ENCODE data around the gene ITGB3. TPM values are rescaled to one million over a fixed set of nuclear protein-coding genes. Genes with fewer than 3 reads are reported as not detected.
"Not testable (repeated sequence)": the region's sequence is repeated elsewhere in the genome, so short reads cannot be mapped to it uniquely, and the experiment has no call there.

ITGB3 gene
- 10.9 TPM for polyA plus RNA-seq (ENCODE audit: insufficient read length)

DNA sequence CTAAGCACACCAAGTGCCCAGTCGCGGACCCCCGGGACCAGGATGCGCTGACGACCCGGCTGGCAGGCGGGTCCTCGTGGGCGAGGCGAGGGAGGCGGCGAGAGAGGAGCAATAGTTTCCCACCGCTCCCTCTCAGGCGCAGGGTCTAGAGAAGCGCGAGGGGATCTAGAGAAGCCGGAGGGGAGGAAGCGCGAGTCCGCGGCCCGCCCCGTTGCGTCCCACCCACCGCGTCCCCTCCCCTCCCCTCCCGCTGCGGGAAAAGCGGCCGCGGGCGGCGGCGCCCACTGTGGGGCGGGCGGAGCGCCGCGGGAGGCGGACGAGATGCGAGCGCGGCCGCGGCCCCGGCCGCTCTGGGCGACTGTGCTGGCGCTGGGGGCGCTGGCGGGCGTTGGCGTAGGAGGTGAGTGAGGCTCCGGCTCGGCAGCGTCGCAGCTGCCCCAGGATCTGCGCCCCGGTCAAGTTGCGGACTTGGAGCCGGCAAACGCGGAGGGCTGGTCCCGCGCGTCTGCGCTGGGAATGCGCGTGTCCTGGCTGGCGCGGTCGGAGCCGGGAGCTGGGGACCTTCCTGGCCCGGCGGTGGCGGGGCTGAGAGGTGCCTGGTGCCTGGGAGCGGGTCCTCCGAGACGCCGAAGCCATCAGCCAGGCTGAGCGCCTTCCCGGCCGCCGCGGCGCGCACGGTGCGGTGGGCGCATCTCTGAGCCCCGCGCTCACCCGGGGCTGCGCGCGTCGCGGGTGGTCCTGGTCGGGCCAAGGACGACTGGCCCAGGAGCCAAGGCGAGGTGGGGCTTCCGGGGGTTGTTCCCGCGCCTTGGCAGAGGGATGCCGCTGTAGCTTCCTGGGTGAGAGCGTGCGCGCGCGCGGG is at the start of gene ITGB3:
TSS of gene ITGB3 (plus strand) at position 287 of the 862 bp plus-strand sequence. CDS start at position 322, 35 bp downstream.
- peak; percentile 70 for DNase-seq

DNA sequence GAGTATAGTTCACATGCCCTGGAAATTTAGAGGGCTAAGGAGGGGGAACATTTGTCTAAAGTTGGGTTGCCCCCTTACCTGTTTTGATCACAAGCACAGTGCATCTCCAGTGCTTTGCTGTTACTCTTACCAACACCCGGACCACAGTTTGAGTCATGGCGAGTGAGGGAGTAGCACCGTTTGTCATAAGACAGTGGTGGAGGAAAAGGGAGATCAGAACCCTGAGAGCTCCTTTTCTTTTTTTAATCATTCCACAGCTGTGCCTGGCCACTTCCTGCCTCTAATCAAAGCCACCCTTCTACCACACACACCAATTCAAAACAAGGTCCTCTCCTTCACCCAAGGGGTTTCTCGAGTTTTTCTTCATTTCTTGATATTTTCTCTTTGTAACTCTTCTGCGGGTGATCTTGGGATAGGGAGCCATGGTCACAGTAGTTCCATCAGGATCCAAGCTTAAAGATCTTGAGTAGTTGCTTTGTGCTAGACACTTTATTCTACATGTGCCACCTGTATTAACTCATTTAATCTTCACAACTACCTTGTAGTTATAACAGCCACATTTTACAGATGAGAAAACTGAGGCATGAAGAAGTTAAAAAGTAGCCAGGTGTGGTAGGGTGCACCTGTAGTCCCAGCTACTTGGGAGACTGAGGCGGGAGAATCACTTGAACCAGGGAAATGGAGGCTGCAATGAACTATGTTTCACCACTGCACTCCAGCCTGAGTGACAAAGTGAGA is 49.5 kb upstream of the ITGB3 start:
- no peak for DNase-seq

- no peak for DNase-seq
Measured at GRCh38 chr17:47204722-47205418, 48.8 kb upstream of the ITGB3 start.

DNA sequence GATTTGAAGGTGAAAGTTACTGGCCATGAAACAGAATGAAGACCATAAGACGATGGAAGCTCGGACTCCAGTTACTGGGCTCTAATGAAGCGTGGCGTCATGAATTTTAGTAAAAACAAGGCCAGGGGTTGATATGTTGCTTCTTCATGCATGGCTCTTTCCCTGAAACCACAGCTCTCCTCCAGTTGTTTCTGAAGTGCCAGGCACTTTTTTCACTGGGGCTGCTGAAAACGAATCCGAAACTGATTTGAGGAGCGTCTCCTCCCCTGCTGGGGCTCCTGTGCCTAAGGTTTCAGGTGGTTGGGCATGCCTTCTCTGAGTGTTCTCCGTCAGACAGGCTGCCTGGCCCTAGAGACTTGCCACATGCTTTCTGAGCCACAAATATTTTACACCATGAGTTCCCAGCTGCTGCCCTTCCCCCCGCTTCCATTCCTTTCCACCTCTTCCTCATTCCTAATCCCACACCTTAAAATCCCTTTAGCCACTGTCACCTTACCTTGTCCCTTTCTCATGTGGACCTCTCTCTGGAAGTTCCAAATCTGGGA is 48.1 kb upstream of the ITGB3 start:
- DNase-seq = no peak

DNA sequence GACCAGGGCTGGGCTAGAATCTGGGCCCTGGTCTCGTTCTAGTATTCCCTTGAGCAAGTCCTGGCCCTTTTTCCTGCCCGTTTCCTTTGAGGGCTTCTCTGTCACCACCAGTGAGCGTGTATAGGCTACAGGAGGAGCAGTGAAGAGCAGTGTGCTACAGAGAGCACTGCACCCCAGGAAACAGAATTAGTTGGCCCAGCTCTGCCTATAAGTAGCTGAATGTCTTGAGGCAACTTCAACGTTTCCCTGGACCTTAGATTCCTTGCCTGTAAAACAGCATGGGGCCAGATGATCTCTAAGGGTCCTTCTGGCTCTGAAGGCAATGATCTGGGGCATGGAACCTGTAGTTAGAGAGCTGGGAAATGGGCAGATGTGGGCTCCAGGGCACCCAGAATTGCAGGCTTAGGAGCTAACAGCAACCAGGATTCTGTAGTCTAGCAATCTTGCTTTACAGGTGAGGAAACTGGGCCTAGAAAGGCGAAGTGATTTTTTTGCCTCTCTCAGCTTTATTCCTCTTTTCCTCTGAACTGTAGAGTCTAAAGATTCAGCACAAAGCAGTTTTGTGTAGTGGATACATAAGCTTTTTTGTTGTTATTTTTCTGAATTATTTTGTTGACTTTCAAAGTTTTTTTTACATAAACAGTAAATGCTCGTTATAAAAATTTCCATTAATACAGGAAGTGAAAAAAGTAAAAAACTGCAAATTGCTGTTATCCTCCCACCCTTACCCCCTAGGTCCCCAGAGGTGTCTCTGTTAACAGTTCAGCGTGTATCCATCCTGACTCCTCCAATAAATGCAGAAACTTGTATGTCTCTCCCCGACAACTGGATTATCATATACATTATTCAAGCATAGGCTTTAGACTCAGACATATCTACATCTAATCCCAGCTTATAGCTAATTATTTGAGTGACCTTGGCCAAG is 46.2 kb upstream of the ITGB3 start:
- DNase-seq = no peak

DNA sequence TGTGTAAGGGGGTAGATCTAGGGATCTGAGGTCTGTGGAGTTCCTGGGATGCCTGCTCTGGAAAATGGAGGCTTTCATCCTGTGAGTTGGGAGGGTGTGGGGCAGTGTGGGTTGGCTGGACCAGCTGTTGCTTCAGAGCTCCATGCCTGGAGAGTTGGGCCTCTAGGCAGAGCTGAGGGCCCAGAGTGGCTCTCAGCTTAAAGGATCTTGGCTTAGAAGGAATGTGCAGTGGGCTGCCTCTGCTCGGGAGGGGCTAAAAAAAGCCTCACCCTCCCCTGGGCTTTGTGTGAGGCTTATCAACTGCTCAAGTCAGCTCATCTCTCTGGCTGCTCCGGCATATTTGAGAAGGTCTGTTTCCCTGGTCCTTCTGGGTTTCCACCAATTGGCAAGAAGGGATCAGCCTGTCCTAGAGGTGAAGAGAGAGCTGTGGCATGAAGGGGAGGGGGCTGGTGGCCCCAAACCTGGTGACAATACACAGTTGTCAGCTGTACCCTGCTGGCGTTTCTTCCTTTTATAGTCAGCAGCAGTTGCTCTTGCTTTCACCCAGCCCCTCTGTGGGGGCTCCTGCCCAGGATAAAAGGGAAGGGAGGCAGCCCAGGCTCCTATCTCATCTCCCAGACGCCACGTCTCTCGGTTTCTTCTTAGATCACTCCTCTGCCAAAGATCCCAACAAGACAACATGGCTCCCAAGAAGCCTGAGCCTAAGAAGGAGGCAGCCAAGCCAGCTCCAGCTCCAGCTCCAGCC is 44.7 kb upstream of the ITGB3 start, which contains the start of gene MYL4:
TSS of gene MYL4 (plus strand) at position 605 of the 745 bp plus-strand sequence. CDS start at position 680, 75 bp downstream.
- no peak for DNase-seq

GRCh38 chr17:47209499-47209898 is 44.1 kb upstream of the ITGB3 start:
- DNase-seq = no peak

- no peak for DNase-seq
Measured at GRCh38 chr17:47210105-47210504, 43.5 kb upstream of the ITGB3 start.

DNA sequence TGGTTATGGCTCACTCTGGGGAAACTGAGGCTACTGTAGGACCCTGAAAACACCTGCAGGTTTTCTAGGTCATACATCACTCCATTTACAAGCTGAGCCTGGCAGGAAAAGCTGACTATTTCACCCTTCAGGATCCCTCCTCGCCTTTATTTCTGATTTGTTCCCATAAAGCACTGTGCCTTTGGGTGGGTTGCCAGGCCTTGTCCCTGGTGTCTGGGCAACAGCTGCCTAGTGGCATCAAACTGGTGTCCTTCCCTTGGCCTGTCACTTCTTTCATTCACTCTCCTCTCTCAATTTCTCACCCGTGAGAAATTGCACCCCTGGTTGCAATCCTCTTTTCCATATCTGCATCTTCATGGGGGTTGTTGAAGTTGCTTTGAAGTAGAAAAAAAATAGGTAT is 42.8 kb upstream of the ITGB3 start:
- no peak for DNase-seq

DNA sequence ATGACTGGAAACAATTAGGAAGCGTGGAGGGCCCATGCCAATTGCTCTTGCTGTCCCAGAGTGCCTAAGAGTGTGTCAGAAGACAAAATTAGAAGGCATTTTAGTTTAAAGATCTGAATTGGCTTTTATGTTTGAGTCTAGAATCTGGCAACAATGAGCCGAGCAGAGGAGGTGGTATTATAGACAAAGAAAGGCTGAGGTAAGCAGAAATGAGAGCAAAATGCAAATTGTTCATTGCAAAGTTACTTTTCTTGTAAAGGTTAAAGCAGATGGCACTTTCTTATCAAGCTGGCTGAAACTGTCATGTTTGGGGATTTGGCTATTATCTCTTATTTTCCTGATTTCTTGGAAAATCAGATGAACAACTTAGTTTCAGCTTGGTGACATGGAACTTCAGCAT is 41.2 kb upstream of the ITGB3 start:
- no peak for DNase-seq

DNA sequence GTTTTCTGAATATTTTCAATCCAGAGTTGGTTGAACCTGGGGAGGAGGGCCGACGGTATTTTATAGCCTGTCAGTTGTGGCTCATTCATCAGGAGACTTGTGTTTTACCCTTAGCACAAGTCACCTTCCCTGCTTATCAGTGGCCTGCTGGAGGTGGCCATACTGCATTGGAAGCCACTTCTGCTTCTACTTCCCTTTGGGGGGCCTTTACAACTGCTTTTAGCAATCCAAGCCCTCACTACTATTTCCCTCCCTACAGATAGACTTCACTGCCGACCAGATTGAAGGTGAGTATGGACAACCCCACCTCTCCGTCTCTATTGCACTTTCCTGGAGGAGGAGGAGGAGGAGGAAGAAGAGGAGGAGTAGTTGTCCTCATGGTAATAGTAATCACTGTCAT is 40.1 kb upstream of the ITGB3 start:
- no peak for DNase-seq

- no peak for DNase-seq
Measured at GRCh38 chr17:47214931-47215330, 38.7 kb upstream of the ITGB3 start.

- DNase-seq = not testable (repeated sequence)
Measured at GRCh38 chr17:47216821-47217220, 36.8 kb upstream of the ITGB3 start.

GRCh38 chr17:47217279-47217678 is 36.3 kb upstream of the ITGB3 start:
- DNase-seq = not testable (repeated sequence)

- DNase-seq = no peak
Measured at GRCh38 chr17:47218896-47219430, 34.7 kb upstream of the ITGB3 start.

- DNase-seq = no peak
Measured at GRCh38 chr17:47219621-47220475, 33.8 kb upstream of the ITGB3 start.

GRCh38 chr17:47220531-47220999 is 33.1 kb upstream of the ITGB3 start:
- DNase-seq = no peak

DNA sequence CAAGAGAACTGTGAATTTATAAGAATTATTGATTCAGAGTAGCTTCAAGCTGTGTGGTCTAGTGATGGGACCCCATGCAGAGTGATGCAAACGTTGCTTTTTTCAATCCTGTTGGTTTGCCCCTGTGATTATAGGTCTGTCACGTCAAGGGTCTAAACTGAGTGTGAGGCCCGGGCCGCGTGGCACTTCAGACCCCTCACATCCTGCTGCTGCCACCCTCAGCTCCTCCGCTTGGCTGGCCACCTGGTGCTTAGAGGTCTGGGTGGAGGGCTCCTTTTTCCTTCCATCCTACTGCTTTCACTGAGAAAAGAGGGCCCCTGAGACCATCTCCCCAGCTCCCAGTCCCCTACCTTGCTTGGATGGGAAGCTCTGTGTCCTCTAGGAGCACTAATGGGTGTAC is 32.5 kb upstream of the ITGB3 start:
- DNase-seq = no peak

DNA sequence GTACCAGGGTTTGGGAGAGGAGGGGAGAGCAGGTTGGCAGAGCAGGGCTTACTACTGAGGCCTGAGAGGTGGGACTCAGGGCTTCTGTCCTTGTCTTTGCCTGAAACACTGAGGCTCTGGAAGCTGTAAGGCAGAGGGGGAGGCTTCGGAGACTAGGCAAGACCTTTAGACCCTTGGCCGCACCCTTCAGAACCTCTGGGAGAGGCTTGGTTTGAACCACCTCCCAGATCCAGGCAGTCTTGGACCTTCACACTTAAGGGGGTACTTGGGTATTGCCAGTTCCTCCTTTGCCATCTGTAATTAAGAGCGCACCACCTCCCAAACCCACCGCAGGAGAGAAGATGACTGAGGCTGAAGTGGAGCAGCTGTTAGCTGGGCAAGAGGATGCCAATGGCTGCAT is 31.6 kb upstream of the ITGB3 start:
- DNase-seq = no peak

Measured in hindlimb muscle (tissue), 1 donor.